HepG2 (cell line): Measurements from ENCODE around the gene SECTM1. TPM values are rescaled to one million over a fixed set of nuclear protein-coding genes. Genes with fewer than 3 reads are reported as not detected.

ENCODE experiments used
- ATAC-seq: fragments of 200-7000 bp; cut with Tn5 transposase; 3 replicates; pipeline ENCODE4 v1.9.1; 2020; ENCODE audit warnings: mild to moderate bottlenecking, moderate library complexity
- BruUV-seq: library from RNA; stranded (reverse); fragments of 400-500 nt; replicated peaks from 2 replicates; lab custom pipeline; 2021; lab: Mats Ljungman, UMichigan
- CTCF ChIA-PET: fragments of 300-600 bp; formaldehyde crosslinking; extraction: SDS; loops from one replicate; lab custom pipeline; 2021; ENCODE audit warnings: low total read pairs, inconsistent platforms, low intra/inter-chr PET ratio; lab: Yijun Ruan, JAX
- POLR2A ChIA-PET: fragments of 350-600 bp; sonication (Branson Sonifier 250); formaldehyde crosslinking; loops from one replicate; lab custom pipeline; 2020; ENCODE audit warnings: antibody characterized with exemption, inconsistent platforms; lab: Yijun Ruan, JAX
- DNase-seq: peaks from one replicate; pipeline ENCODE4 v3.0.0-alpha.2; 2015; ENCODE audit warnings: low spot score
- FAIRE-seq: peaks from 3 replicates; lab custom pipeline; 2011; peaks lifted over from hg19 to GRCh38; lab: Jason Lieb, UNC
- H2AFZ ChIP-seq: one replicate; pipeline ENCODE4 v1.6.1; 2011; ENCODE audit warnings: low read length, inconsistent platforms
- H3K27ac ChIP-seq: fragments of 300-600 bp; 3 replicates; pipeline ENCODE4 v1.8.0; 2011; ENCODE audit warnings: mixed run types, mild to moderate bottlenecking, mixed read lengths, low read length, inconsistent platforms; ENCODE audit not compliant: insufficient read depth; ENCODE audit errors: extremely low read length
- H3K27me3 ChIP-seq, 2 experiments: fragments of 200-600 bp in 1 of 2; 2 replicates in 1 of 2; 3 replicates in 1 of 2; pipeline versions ENCODE4 v1.6.0 to v1.8.0; 2011; ENCODE audit warnings: low read length in 2 of 2, mild to moderate bottlenecking in 2 of 2, moderate library complexity in 2 of 2, inconsistent platforms in 1 of 2; ENCODE audit not compliant: insufficient read depth in 2 of 2, control insufficient read depth in 1 of 2
- H3K36me3 ChIP-seq, 2 experiments: fragments of 200-600 bp in 1 of 2; replicated peaks in 1 of 2; 2 replicates in 1 of 2; 3 replicates in 1 of 2; pipeline versions ENCODE4 v1.5.1 to v1.8.0; 2011; ENCODE audit warnings: low read length in 2 of 2, inconsistent platforms in 1 of 2; ENCODE audit not compliant: insufficient read depth in 2 of 2, control insufficient read depth in 1 of 2
- H3K4me1 ChIP-seq: 2 replicates; pipeline ENCODE4 v1.5.1; 2012; ENCODE audit warnings: low read length, inconsistent platforms; ENCODE audit not compliant: insufficient read depth
- H3K4me2 ChIP-seq: 2 replicates; pipeline ENCODE4 v1.6.0; 2011; ENCODE audit warnings: low read depth, low read length, inconsistent platforms
- H3K4me3 ChIP-seq, 3 experiments: fragments of 200-600 bp in 1 of 3; sonication (generic), shearing (Covaris generic) in 1 of 3; replicated peaks in 1 of 3; 2 replicates each; pipeline ENCODE4 v1.5.1; 2011 to 2016; ENCODE audit warnings: low read length in 3 of 3, inconsistent platforms in 2 of 3, low read depth in 2 of 3, mild to moderate bottlenecking in 2 of 3, control low read depth in 1 of 3, mixed read lengths in 1 of 3; ENCODE audit not compliant: insufficient read depth in 1 of 3
- H3K79me2 ChIP-seq: one replicate; pipeline ENCODE4 v1.6.1; 2011; ENCODE audit warnings: low read length, inconsistent platforms; ENCODE audit not compliant: insufficient read depth
- H3K9ac ChIP-seq: 2 replicates; pipeline ENCODE4 v1.6.0; 2011; ENCODE audit warnings: mild to moderate bottlenecking, low read depth, low read length, inconsistent platforms; ENCODE audit not compliant: insufficient read depth
- H3K9me3 ChIP-seq: 2 replicates; pipeline ENCODE4 v1.5.1; 2012; ENCODE audit warnings: mild to moderate bottlenecking, low read length
- H4K20me1 ChIP-seq: 2 replicates; pipeline ENCODE4 v1.6.0; 2011; ENCODE audit warnings: inconsistent platforms, mild to moderate bottlenecking, low read length, moderate library complexity; ENCODE audit not compliant: insufficient read depth
- EP300 ChIP-seq, 3 experiments: sonication (generic) in 1 of 3; formaldehyde crosslinking in 1 of 3; IDR thresholded peaks; 2 replicates each; pipeline versions ENCODE4 v1.5.1 to v1.6.1; 2011 to 2020; ENCODE audit warnings: low read depth in 2 of 3, low read length in 2 of 3, borderline replicate concordance in 1 of 3, improper control_type of control experiment in 1 of 3, mild to moderate bottlenecking in 1 of 3, missing genetic modification reagents in 1 of 3, moderate library complexity in 1 of 3
- FOXA3 ChIP-seq: IDR thresholded peaks from 2 replicates; pipeline ENCODE4 v1.6.1; 2016; ENCODE audit warnings: missing genetic modification reagents, missing compliant biosample characterization
- FOXM1 ChIP-seq: sonication (generic); formaldehyde crosslinking; IDR thresholded peaks from 2 replicates; pipeline ENCODE4 v1.5.0; 2020; ENCODE audit warnings: missing genetic modification reagents
- HMGA1 ChIP-seq: sonication (generic); formaldehyde crosslinking; conservative IDR thresholded peaks from 2 replicates; pipeline ENCODE4 v1.4.0; 2020; ENCODE audit warnings: missing genetic modification reagents
- KMT2B ChIP-seq: IDR thresholded peaks from 2 replicates; pipeline ENCODE4 v1.6.1; 2016; ENCODE audit warnings: missing genetic modification reagents, missing compliant biosample characterization
- MIER3 ChIP-seq: IDR thresholded peaks from 2 replicates; pipeline ENCODE4 v1.6.1; 2016; ENCODE audit warnings: missing compliant biosample characterization, borderline replicate concordance
- NFKB2 ChIP-seq: sonication (generic); formaldehyde crosslinking; IDR thresholded peaks from 2 replicates; pipeline ENCODE4 v1.4.0; 2020; ENCODE audit warnings: missing genetic modification reagents, borderline replicate concordance
- NONO ChIP-seq, 2 experiments: fragments of 450-650 bp in 1 of 2; sonication (generic) in 1 of 2; formaldehyde crosslinking in 1 of 2; IDR thresholded peaks in 1 of 2; conservative IDR thresholded peaks in 1 of 2; 2 replicates each; pipeline versions ENCODE4 v1.6.1 to v1.8.0; 2017 to 2022; ENCODE audit warnings: mild to moderate bottlenecking in 1 of 2, missing genetic modification reagents in 1 of 2, moderate library complexity in 1 of 2
- PCBP1 ChIP-seq: fragments of 200-400 bp; formaldehyde crosslinking; IDR thresholded peaks from 2 replicates; pipeline ENCODE4 v1.6.1; 2017; ENCODE audit warnings: mild to moderate bottlenecking, low read depth, low read length, borderline replicate concordance
- RARA ChIP-seq: IDR thresholded peaks from 2 replicates; pipeline ENCODE4 v1.6.1; 2016; ENCODE audit warnings: missing genetic modification reagents, missing compliant biosample characterization
- SOX5 ChIP-seq: IDR thresholded peaks from 2 replicates; pipeline ENCODE4 v1.6.1; 2016; ENCODE audit warnings: borderline replicate concordance
- SOX6 ChIP-seq, 2 experiments: fragments of 450-650 bp in 1 of 2; sonication (generic) in 1 of 2; formaldehyde crosslinking in 1 of 2; IDR thresholded peaks; 2 replicates each; pipeline versions ENCODE4 v1.4.0 to v1.6.1; 2017 to 2020; ENCODE audit warnings: antibody characterized with exemption in 1 of 2, mild to moderate bottlenecking in 1 of 2, missing genetic modification reagents in 1 of 2
- TRIM24 ChIP-seq: sonication (generic); formaldehyde crosslinking; IDR thresholded peaks from 2 replicates; pipeline ENCODE4 v1.8.0; 2022; ENCODE audit warnings: mild to moderate bottlenecking, missing genetic modification reagents
- ZBTB7B ChIP-seq: sonication (generic); formaldehyde crosslinking; IDR thresholded peaks from 2 replicates; pipeline ENCODE4 v1.4.0; 2020; ENCODE audit warnings: missing genetic modification reagents
- ZMAT3 ChIP-seq: sonication (generic); formaldehyde crosslinking; conservative IDR thresholded peaks from 2 replicates; pipeline ENCODE4 v1.7.0; 2021; ENCODE audit warnings: missing genetic modification reagents
- ZNF10 ChIP-seq: sonication (generic); formaldehyde crosslinking; IDR thresholded peaks from 2 replicates; pipeline ENCODE4 v1.4.0; 2020; ENCODE audit warnings: mild to moderate bottlenecking, low read depth, missing genetic modification reagents, borderline replicate concordance
- ZNF337 ChIP-seq: sonication (generic); formaldehyde crosslinking; IDR thresholded peaks from 2 replicates; pipeline ENCODE4 v1.5.1; 2020; ENCODE audit warnings: missing genetic modification reagents, low read depth, mild to moderate bottlenecking, borderline replicate concordance
- ZNF34 ChIP-seq: sonication (generic); formaldehyde crosslinking; IDR thresholded peaks from 2 replicates; pipeline ENCODE4 v1.4.0; 2020; ENCODE audit warnings: mild to moderate bottlenecking, missing genetic modification reagents, borderline replicate concordance
- ZNF552 ChIP-seq: sonication (generic); formaldehyde crosslinking; IDR thresholded peaks from 2 replicates; pipeline ENCODE4 v1.9.0; 2022; ENCODE audit warnings: missing genetic modification reagents, mild to moderate bottlenecking, borderline replicate concordance
- ZNF567 ChIP-seq: sonication (generic); formaldehyde crosslinking; IDR thresholded peaks from 2 replicates; pipeline ENCODE4 v1.8.1; 2023; ENCODE audit warnings: mild to moderate bottlenecking, missing genetic modification reagents, borderline replicate concordance
- ZNF703 ChIP-seq: sonication (generic); formaldehyde crosslinking; IDR thresholded peaks from 2 replicates; pipeline ENCODE4 v1.5.1; 2020; ENCODE audit warnings: missing genetic modification reagents, mild to moderate bottlenecking, moderate library complexity, borderline replicate concordance
- ZNF878 ChIP-seq: sonication (generic); formaldehyde crosslinking; IDR thresholded peaks from 2 replicates; pipeline ENCODE4 v1.8.1; 2023; ENCODE audit warnings: mild to moderate bottlenecking, missing genetic modification reagents, moderate library complexity
- WGBS: methylation state at CpG from one replicate; pipeline ENCODE4 v1.1.6; 2017; ENCODE audit warnings: low lambda C conversion rate; 5-methylcytosine and 5-hydroxymethylcytosine counted together
- in situ Hi-C: cut with HindIII; loops from 2 replicates; pipeline ENCODE4 v1.10.0; 2017; ENCODE audit warnings: low pct_unique_long_range_greater_than_20kb; ENCODE audit not compliant: extremely low pct_ligation_motif_present
- intact Hi-C: fragments of 100-400 bp; cut with micrococcal nuclease; formaldehyde crosslinking; loops from one replicate; pipeline ENCODE4 v1.10.0; 2022; ENCODE audit not compliant: unreplicated experiment
- polyA plus RNA-seq, 8 experiments: library from polyadenylated mRNA; depleted of rRNA in 3 of 8; stranded (reverse) in 7 of 8; unstranded in 1 of 8; fragments of >200 nt; fragmentation: Illumina TruSeq in 4 of 8; extraction: Trizol in 4 of 8; gene quantifications; 2 replicates each; pipeline versions ENCODE4 v1.2.1 to v1.2.3, GENCODE V29; 2011 to 2016; ENCODE audit warnings: low read depth in 4 of 8, missing spikeins in 1 of 8, mixed read lengths in 1 of 8; ENCODE audit not compliant: insufficient read depth in 1 of 8
- total RNA-seq, 5 experiments: library from RNA; depleted of rRNA; stranded (reverse); fragments of >200 nt; fragmentation: Illumina TruSeq; extraction: Trizol; gene quantifications; 2 replicates each; pipeline ENCODE4 v1.2.3, GENCODE V29; 2016; ENCODE audit warnings: low read depth in 1 of 5
- TF ChIP-seq, protein P1 (sequence below): sonication (generic); formaldehyde crosslinking; IDR thresholded peaks from 2 replicates; pipeline ENCODE4 v1.4.0; 2020; ENCODE audit warnings: missing genetic modification reagents

Gene SECTM1
- total and polyA plus RNA-seq, 2 of the 13 experiments (the other 11 are each of a cell fraction or from before 2014, with no cell fraction given) = 3.5 to 5.3 TPM

DNA sequence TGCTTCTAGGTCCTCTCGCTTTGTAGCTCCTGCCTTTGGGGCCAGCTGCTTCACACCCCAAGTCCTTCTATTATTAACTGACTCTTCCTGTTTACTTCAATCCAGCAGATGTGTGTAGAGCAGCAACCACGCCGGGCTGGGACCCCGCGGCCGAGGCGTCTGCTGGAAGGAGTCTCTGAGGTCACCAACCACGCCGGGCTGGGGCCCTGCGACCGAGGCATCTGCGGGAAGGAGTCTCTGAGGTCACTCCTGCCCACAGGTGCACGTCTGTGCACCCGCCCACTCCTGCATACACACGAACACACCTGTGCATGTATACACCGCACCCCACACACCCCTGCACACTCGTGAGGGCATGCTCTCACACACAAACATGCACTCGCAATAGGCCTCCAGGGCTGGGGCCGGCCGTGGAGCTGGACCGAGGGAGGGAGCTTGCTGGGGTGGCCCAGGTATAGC, 17.7 kb upstream of the SECTM1 start:
- Histone ChIP-seq H3K36me3 (no peaks in the 10 kb centered on the region), H3K9me3 (no peaks in the 10 kb centered on the region), H3K27ac (peak overlapping the region; percentile 4), H3K79me2 (no peaks in the 10 kb centered on the region), H3K4me1 (peaks cover 94% of the 10 kb centered on the region), H3K4me3 (no peak overlapping the region), H3K27me3 (no peaks in the 10 kb centered on the region), H4K20me1 (no peaks in the 10 kb centered on the region), H3K4me2 (peak overlapping the region; percentile 87; the same call in 1 of the 2 replicates), H3K9ac (no peak overlapping the region), H2AFZ (no peak overlapping the region)
- intact Hi-C loops (loop anchor here (2.0 to 5.0 kb wide), 3 partner anchors 36 to 201 kb away; no protein-coding TSS in a partner anchor), in situ Hi-C loops (loop anchor here (5.0 to 10.0 kb wide), 3 partner anchors 36 to 204 kb away; no protein-coding TSS in a partner anchor)
- ChIA-PET CTCF (interaction anchor here (0.8 to 5.1 kb wide), 8 partner anchors 21 to 203 kb away, joined by 3 to 41 read pairs (median 4); no protein-coding TSS in a partner anchor), POLR2A (interaction anchor here (0.8 to 2.4 kb wide), 8 partner anchors 9 to 59 kb away, joined by 3 to 11 read pairs (median 6); no protein-coding TSS in a partner anchor)
- FAIRE-seq (no peak), ATAC-seq (peak; percentile 23), DNase-seq (no peak)
- no TSS peak for BruUV-seq
- 46% methylated on average over 21 of the region's 21 CpGs for WGBS
- 0 out of 2 replicates have a peak, but pooled peaks have one; percentile 13 for TF ChIP-seq NFKB2 (CRISPR knock-in tag)
- TF ChIP-seq KMT2B (CRISPR knock-in tag) = 0 out of 2 replicates have a peak, but pooled peaks have one; percentile 24
- no peak for TF ChIP-seq SOX5 (CRISPR knock-in tag)
- TF ChIP-seq ZNF703 (CRISPR knock-in tag) = 0 out of 2 replicates have a peak, but pooled peaks have one; percentile 53
- no peak for TF ChIP-seq ZNF567 (CRISPR knock-in tag)
- no peak for TF ChIP-seq SOX6 (IDR thresholded peaks at IDR 0.05)
- no peak for TF ChIP-seq SOX6 (CRISPR knock-in tag; IDR thresholded peaks at IDR 0.05)
- no peak for TF ChIP-seq FOXA3
- TF ChIP-seq FOXM1 (CRISPR knock-in tag) = no peak
- peak; percentile 69; the same call in 1 of the 2 replicates for TF ChIP-seq TRIM24 (CRISPR knock-in tag)
- peak; percentile 46; the same call in 1 of the 2 replicates for TF ChIP-seq RARA (CRISPR knock-in tag)
- TF ChIP-seq ZNF552 (CRISPR knock-in tag) = no peak
- 0 out of 2 replicates have a peak, but pooled peaks have one; percentile 16 for TF ChIP-seq ZMAT3 (CRISPR knock-in tag)
- TF ChIP-seq EP300 (IDR thresholded peaks at IDR 0.05; ENCODE audit: low read depth in 2 of 2, low read length in 2 of 2) = peak in 1 of 2 experiments; percentile 7; a peak in 1 of 4 replicates
- no peak; the same call in 1 of the 2 replicates for TF ChIP-seq EP300 (CRISPR knock-in tag; IDR thresholded peaks at IDR 0.05; ENCODE audit: borderline replicate concordance)
- no peak for TF ChIP-seq HMGA1
- TF ChIP-seq PCBP1 = no peak
- no peak for TF ChIP-seq ZBTB7B (CRISPR knock-in tag)
- TF ChIP-seq ZNF34 (CRISPR knock-in tag) = no peak
- TF ChIP-seq, protein P1, sequence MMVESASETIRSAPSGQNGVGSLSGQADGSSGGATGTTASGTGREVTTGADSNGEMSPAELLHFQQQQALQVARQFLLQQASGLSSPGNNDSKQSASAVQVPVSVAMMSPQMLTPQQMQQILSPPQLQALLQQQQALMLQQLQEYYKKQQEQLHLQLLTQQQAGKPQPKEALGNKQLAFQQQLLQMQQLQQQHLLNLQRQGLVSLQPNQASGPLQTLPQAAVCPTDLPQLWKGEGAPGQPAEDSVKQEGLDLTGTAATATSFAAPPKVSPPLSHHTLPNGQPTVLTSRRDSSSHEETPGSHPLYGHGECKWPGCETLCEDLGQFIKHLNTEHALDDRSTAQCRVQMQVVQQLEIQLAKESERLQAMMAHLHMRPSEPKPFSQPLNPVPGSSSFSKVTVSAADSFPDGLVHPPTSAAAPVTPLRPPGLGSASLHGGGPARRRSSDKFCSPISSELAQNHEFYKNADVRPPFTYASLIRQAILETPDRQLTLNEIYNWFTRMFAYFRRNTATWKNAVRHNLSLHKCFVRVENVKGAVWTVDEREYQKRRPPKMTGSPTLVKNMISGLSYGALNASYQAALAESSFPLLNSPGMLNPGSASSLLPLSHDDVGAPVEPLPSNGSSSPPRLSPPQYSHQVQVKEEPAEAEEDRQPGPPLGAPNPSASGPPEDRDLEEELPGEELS (CRISPR knock-in tag) = 0 out of 2 replicates have a peak, but pooled peaks have one; percentile 22
- no peak for TF ChIP-seq ZNF337 (CRISPR knock-in tag)
- TF ChIP-seq ZNF878 = no peak
- no peak for TF ChIP-seq NONO (IDR thresholded peaks at IDR 0.05)
- TF ChIP-seq NONO (CRISPR knock-in tag; conservative IDR thresholded peaks at IDR 0.05) = no peak
- no peak for TF ChIP-seq ZNF10
- TF ChIP-seq MIER3 = no peak
